Measurements from ENCODE around the gene AMN.

Gene AMN

DNA sequence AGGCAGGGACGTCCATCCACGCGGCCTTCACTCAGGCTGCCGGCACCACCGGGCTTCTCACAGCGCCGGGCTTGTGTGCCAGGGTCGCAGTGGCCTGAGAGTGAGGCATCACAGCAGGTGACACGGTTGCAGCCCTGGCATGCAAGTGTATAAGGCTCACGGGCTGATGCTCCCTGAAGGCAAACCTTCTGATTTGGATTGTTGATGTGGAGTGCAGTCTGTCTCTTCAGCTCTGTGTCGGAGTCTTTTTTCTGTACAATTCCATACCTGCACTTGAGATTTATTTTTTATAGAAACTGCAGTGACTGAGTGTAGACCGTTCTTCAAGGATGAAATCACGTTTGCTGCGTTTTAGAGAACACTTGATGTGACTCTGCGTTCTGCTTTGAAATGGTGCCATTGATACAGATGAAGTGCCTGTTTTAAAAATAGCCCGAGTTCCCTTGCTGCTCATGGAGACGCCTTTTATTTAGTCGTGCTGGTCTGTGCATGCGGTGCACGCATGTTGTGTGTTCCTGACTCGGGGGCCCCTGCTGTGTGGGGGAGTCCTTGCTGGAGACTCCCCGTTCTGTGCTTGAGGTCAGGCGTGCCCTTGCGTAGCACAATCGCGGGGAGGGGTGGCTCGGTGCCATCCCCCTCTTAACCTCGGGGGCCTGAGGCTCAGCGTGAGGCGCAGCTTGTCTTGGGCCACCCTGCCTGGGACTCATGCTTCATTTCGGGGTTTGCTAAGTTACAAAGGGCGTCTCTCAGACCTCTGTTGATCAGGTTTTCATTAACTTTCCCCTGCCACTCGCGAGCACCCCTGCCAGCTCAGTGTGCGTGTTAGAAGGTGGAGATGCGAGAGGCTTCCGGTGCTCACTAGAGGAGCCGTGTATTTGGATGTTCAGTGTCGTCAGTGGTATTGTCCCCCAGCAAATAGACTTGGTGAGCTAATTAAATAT, 21.6 kb upstream of the AMN start:
- Histone ChIP-seq H3K9ac (no peak overlapping the region; the same call in 1 of the 2 replicates), H4K20me1 (ENCODE audit: insufficient read depth) (no peaks in the 10 kb centered on the region), H3K27ac (peak overlapping the region; percentile 45; the same call in 1 of the 2 replicates), H3K79me2 (ENCODE audit: insufficient read depth, low read depth) (no peaks in the 10 kb centered on the region), H2AFZ (ENCODE audit: low read depth) (no peak overlapping the region), H3K27me3 (ENCODE audit: insufficient read depth, low read depth) (no peaks in the 10 kb centered on the region), H3K4me2 (peak overlapping the region; percentile 39; the same call in 1 of the 2 replicates), H3K36me3 (ENCODE audit: insufficient read depth) (no peaks in the 10 kb centered on the region), H3K4me3 (IDR thresholded peaks at IDR 0.05; ENCODE audit: insufficient read depth, low read depth, low read length) (no peak overlapping the region), H3K4me1 (ENCODE audit: low read depth, poor library complexity, severe bottlenecking) (peaks cover 10% of the 10 kb centered on the region)
- TF ChIP-seq, protein P1, sequence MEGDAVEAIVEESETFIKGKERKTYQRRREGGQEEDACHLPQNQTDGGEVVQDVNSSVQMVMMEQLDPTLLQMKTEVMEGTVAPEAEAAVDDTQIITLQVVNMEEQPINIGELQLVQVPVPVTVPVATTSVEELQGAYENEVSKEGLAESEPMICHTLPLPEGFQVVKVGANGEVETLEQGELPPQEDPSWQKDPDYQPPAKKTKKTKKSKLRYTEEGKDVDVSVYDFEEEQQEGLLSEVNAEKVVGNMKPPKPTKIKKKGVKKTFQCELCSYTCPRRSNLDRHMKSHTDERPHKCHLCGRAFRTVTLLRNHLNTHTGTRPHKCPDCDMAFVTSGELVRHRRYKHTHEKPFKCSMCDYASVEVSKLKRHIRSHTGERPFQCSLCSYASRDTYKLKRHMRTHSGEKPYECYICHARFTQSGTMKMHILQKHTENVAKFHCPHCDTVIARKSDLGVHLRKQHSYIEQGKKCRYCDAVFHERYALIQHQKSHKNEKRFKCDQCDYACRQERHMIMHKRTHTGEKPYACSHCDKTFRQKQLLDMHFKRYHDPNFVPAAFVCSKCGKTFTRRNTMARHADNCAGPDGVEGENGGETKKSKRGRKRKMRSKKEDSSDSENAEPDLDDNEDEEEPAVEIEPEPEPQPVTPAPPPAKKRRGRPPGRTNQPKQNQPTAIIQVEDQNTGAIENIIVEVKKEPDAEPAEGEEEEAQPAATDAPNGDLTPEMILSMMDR (conservative IDR thresholded peaks at IDR 0.05; ENCODE audit: low read depth, low read length) = no peak

DNA sequence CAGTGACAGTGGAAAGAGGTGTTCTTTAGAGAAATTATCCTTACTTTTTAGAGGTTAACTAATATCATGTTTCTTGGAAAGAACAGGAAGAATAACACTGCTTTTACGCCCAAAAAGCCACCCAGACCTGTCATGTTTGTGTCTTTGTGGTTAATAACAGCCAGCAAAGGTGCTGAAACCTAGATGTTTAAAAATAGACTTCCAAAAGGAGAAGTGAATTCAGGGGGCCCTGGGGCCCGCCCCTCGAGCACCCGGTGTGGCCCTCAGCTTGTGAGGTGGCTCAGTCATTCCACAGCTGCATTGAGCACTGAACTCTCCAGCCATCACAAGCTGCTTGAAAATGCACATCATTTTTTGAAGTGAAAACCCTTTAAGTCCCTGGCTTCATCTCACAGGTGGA, 20.8 kb upstream of the AMN start:
- Histone ChIP-seq H3K4me3 (IDR thresholded peaks at IDR 0.05; ENCODE audit: insufficient read depth, low read depth, low read length) (no peak overlapping the region), H3K36me3 (ENCODE audit: insufficient read depth) (no peaks in the 10 kb centered on the region), H4K20me1 (ENCODE audit: insufficient read depth) (no peaks in the 10 kb centered on the region), H3K4me2 (peak overlapping the region; percentile 39; the same call in 1 of the 2 replicates), H3K27ac (peak overlapping the region; percentile 45; the same call in 1 of the 2 replicates), H3K79me2 (ENCODE audit: insufficient read depth, low read depth) (no peaks in the 10 kb centered on the region), H3K4me1 (ENCODE audit: low read depth, poor library complexity, severe bottlenecking) (peaks cover 10% of the 10 kb centered on the region), H3K9ac (no peak overlapping the region; the same call in 1 of the 2 replicates), H2AFZ (ENCODE audit: low read depth) (no peak overlapping the region), H3K27me3 (ENCODE audit: insufficient read depth, low read depth) (no peaks in the 10 kb centered on the region)
- TF ChIP-seq, protein P1 (conservative IDR thresholded peaks at IDR 0.05; ENCODE audit: low read depth, low read length) = no peak

DNA sequence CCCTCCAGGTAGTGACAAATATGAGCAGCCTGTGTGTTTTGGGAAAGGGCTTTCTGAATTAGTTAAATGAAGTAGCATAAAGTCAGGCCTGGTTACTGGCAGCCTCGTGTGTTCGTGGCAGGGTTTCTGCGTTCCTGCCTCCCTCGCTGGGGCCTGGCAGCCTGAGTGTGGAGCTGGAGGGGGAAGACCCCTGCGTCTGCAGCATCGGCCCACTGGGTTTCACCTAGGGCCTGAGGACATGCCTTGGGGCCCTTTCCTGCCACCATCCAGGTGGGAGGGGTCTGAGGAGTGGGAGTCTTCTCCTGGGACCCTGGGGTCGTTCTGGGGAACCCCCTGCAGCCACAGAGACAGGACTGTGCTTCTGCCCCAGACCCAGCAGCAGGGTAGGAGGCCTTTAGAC, 20.4 kb upstream of the AMN start:
- H3K4me2 ChIP-seq = peak overlapping the region; percentile 29; the same call in 1 of the 2 replicates
- no peaks in the 10 kb centered on the region for H4K20me1 ChIP-seq (ENCODE audit: insufficient read depth)
- TF ChIP-seq, protein P1 (conservative IDR thresholded peaks at IDR 0.05; ENCODE audit: low read depth, low read length) = no peak
- no peak overlapping the region for H3K4me3 ChIP-seq (IDR thresholded peaks at IDR 0.05; ENCODE audit: insufficient read depth, low read depth, low read length)
- no peak overlapping the region for H3K27ac ChIP-seq
- H3K9ac ChIP-seq = no peak overlapping the region
- H3K79me2 ChIP-seq (ENCODE audit: insufficient read depth, low read depth) = no peaks in the 10 kb centered on the region
- no peaks in the 10 kb centered on the region for H3K36me3 ChIP-seq (ENCODE audit: insufficient read depth)
- peaks cover 10% of the 10 kb centered on the region for H3K4me1 ChIP-seq (ENCODE audit: low read depth, poor library complexity, severe bottlenecking)
- no peak overlapping the region for H2AFZ ChIP-seq (ENCODE audit: low read depth)
- no peaks in the 10 kb centered on the region for H3K27me3 ChIP-seq (ENCODE audit: insufficient read depth, low read depth)

DNA sequence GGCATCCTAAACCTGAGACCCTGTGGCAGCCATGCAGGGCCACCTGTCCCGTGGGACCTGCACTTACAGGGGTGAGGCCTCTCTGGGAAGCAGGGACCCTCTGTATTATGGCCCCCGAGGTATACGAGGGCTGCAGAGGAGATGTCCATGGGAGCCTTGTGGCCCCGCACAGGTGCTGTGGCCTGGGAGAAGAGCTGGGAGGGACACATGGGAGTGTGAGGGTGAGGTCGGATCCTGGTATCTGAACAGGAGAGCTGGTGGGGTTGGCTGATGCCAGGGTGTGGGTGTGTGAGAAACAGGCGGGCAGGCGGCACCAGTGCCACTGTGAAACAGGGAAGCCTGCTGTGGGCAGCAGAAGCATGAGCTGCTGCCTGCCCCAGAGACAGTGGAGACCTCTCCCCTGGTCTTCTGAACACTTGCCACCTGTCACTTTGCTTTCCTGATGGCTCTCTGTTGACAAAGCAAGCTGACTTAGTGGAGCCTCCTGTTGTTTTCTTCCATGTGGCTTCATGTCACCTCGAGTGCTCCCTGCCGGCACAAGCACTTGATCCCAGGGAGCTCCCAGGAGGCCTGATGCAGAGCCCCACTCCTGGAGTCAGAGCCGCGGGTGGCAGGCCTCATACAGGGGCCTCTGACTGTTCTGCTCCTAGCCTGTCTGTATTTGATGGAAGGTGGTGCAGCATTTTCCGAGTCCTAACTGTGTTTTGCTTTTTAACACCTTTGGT, 19.8 kb upstream of the AMN start:
- Histone ChIP-seq H2AFZ (ENCODE audit: low read depth) (no peak overlapping the region), H3K27ac (no peak overlapping the region), H3K36me3 (ENCODE audit: insufficient read depth) (no peaks in the 10 kb centered on the region), H3K9ac (no peak overlapping the region), H4K20me1 (ENCODE audit: insufficient read depth) (no peaks in the 10 kb centered on the region), H3K4me1 (ENCODE audit: low read depth, poor library complexity, severe bottlenecking) (peaks cover 10% of the 10 kb centered on the region), H3K79me2 (ENCODE audit: insufficient read depth, low read depth) (no peaks in the 10 kb centered on the region), H3K27me3 (ENCODE audit: insufficient read depth, low read depth) (no peaks in the 10 kb centered on the region), H3K4me3 (IDR thresholded peaks at IDR 0.05; ENCODE audit: insufficient read depth, low read depth, low read length) (no peak overlapping the region), H3K4me2 (no peak overlapping the region)
- TF ChIP-seq, protein P1 (conservative IDR thresholded peaks at IDR 0.05; ENCODE audit: low read depth, low read length) = no peak

All from KMS-11 (cell line).